Ascending aorta (tissue), 2 donors: ENCODE data around the gene CCDC85C. TPM values are rescaled to one million over a fixed set of nuclear protein-coding genes. Genes with fewer than 3 reads are reported as not detected.

Source experiments
- DNase-seq, 2 donors: peaks; one replicate each; pipeline ENCODE4 v3.0.0-alpha.2; 2019; ENCODE audit warnings: low spot score in 2 of 2
- H3K27ac ChIP-seq, 2 donors: fragments of 200-600 bp; sonication (generic); one replicate each; pipeline ENCODE4 v1.5.1; 2016 to 2017; ENCODE audit warnings: mild to moderate bottlenecking in 1 of 2
- H3K27me3 ChIP-seq: fragments of 200-600 bp; sonication (generic); one replicate; pipeline ENCODE4 v1.5.1; 2017
- H3K36me3 ChIP-seq, 2 donors: fragments of 200-600 bp; sonication (generic); one replicate each; pipeline ENCODE4 v1.5.1; 2016
- H3K4me1 ChIP-seq, 2 donors: fragments of 200-600 bp; sonication (generic); one replicate each; pipeline ENCODE4 v1.5.1; 2016 to 2017; ENCODE audit warnings: mild to moderate bottlenecking in 1 of 2
- H3K4me3 ChIP-seq, 2 donors: fragments of 200-600 bp; sonication (generic); one replicate each; pipeline ENCODE4 v1.5.1; 2016 to 2017; ENCODE audit warnings: mild to moderate bottlenecking in 1 of 2
- H3K9me3 ChIP-seq, 2 donors: fragments of 200-600 bp; sonication (generic); one replicate each; pipeline ENCODE4 v1.5.1; 2016
- CTCF ChIP-seq, 3 experiments: fragments of 200-600 bp in 2 of 3; fragments of 450-650 bp in 1 of 3; sonication (generic) in 2 of 3; IDR thresholded peaks; one replicate each; pipeline ENCODE4 v1.5.1; 2016 to 2019; ENCODE audit warnings: antibody characterized with exemption in 3 of 3, mild to moderate bottlenecking in 1 of 3, moderate library complexity in 1 of 3
- intact Hi-C: fragments of 100-400 bp; cut with DNase I; formaldehyde crosslinking; loops from one replicate; pipeline ENCODE4 v1.15.1; 2023
- total RNA-seq: library from RNA; depleted of rRNA; stranded (reverse); fragments of >200 nt; gene quantifications from one replicate; pipeline ENCODE4 v1.1.0, GENCODE V29; 2016

The CCDC85C gene
- total RNA-seq, 1 donor from 2014 or later = 0.64 TPM

- H3K27ac ChIP-seq = no peak overlapping the region
- TF ChIP-seq CTCF (IDR thresholded peaks at IDR 0.05) = no peak
- no peaks in the 10 kb centered on the region for H3K4me1 ChIP-seq
- H3K36me3 ChIP-seq = no peaks in the 10 kb centered on the region
- H3K4me3 ChIP-seq = no peak overlapping the region
- intact Hi-C loops = no loop called here
- no peak for DNase-seq
- no peaks in the 10 kb centered on the region for H3K9me3 ChIP-seq
- no peaks in the 10 kb centered on the region for H3K27me3 ChIP-seq
Observed at GRCh38 chr14:99527427-99528076, 76.5 kb downstream of the CCDC85C start.

GRCh38 chr14:99527026-99527425 lies 77.0 kb downstream of the CCDC85C start:
- no peak for DNase-seq
- no peak overlapping the region for H3K27ac ChIP-seq
- no peak for TF ChIP-seq CTCF (IDR thresholded peaks at IDR 0.05)
- no peak overlapping the region for H3K4me3 ChIP-seq
- intact Hi-C loops = no loop called here
- no peaks in the 10 kb centered on the region for H3K36me3 ChIP-seq
- H3K4me1 ChIP-seq = no peaks in the 10 kb centered on the region
- no peaks in the 10 kb centered on the region for H3K27me3 ChIP-seq
- H3K9me3 ChIP-seq = no peaks in the 10 kb centered on the region

GRCh38 chr14:99525699-99526080 lies 78.3 kb downstream of the CCDC85C start:
- Histone ChIP-seq H3K4me1 (no peaks in the 10 kb centered on the region), H3K27ac (no peak overlapping the region)

DNA sequence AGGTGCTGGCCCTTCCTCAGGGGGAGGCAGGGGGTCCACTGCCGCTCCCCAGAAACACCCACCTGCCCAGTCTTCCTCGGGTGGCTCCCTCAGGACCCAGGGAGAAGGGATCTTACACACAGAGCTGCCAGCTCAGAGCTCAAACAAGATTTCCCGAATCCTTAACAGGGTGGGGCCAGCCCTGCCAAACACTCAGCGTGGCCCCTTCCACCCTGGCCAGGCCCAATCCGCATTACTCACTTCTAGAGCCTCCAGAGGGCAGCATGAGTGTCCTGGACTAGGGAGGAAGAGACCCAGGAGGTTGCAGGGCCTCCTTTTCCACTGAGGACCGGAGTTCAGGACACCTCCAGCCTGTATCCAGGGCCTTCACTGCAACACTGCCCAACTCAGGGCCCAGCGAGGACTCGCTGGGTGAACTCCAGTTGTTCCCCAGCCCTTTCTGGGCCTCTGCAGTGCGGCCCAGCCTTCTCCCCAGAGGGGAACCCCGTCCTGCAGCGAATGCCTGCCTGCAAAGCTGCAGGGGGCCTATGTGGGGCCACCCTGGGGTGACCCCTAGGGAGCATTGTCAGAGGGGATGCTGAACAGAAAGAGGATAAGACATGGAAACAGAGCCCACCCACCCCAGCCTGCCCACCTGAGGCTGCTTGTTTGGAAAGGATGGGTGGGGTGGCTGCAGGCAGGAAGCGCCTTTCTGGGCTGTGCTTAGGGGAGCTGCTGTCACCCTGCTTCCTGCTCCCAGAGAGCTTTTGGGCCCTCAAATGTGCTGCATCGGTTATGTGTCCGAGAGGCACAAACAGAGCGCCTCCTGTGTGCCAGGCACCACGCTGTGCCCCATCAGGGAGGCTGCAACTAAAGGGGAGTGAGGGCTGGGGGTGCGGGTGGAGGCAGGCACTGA lies 79.0 kb downstream of the CCDC85C start:
- Histone ChIP-seq H3K9me3 (no peaks in the 10 kb centered on the region), H3K4me1 (no peaks in the 10 kb centered on the region), H3K27me3 (no peaks in the 10 kb centered on the region), H3K4me3 (no peak overlapping the region), H3K27ac (no peak overlapping the region), H3K36me3 (no peaks in the 10 kb centered on the region)
- no peak for DNase-seq
- intact Hi-C loops = no loop called here
- TF ChIP-seq CTCF (IDR thresholded peaks at IDR 0.05) = no peak

More at GRCh38 chr14:99525699-99526080, 78.3 kb downstream of the CCDC85C start:
- no peak for DNase-seq
- no peak for TF ChIP-seq CTCF (IDR thresholded peaks at IDR 0.05)
- intact Hi-C loops = no loop called here
- Histone ChIP-seq H3K4me3 (no peak overlapping the region), H3K9me3 (no peaks in the 10 kb centered on the region), H3K27me3 (no peaks in the 10 kb centered on the region), H3K36me3 (no peaks in the 10 kb centered on the region)

- no peak for TF ChIP-seq CTCF (IDR thresholded peaks at IDR 0.05)
- H3K4me3 ChIP-seq = no peak overlapping the region
- no peaks in the 10 kb centered on the region for H3K36me3 ChIP-seq
- no peaks in the 10 kb centered on the region for H3K4me1 ChIP-seq
- no peaks in the 10 kb centered on the region for H3K27me3 ChIP-seq
- DNase-seq = no peak
- no peak overlapping the region for H3K27ac ChIP-seq
- H3K9me3 ChIP-seq = no peaks in the 10 kb centered on the region
- intact Hi-C loops = no loop called here
Observed at GRCh38 chr14:99524091-99524661, 79.8 kb downstream of the CCDC85C start.
